Stomach (tissue), 9 donors: ENCODE data around the gene TMCC1. TPM values are rescaled to one million over a fixed set of nuclear protein-coding genes. Genes with fewer than 3 reads are reported as not detected.
A peak's percentile ranks its signal among the peaks of the same experiment; 100 is the strongest.

Source experiments
- DNase-seq, 2 donors: peaks; one replicate each; pipeline versions ENCODE4 v3.0.0 to v3.0.0-alpha.2; 2013 to 2019
- H3K27ac ChIP-seq, 5 donors: fragments of 200-600 bp in 4 of 5; sonication (generic) in 4 of 5; one replicate each; pipeline ENCODE4 v1.5.1; 2013 to 2019; ENCODE audit warnings: mild to moderate bottlenecking in 1 of 5, moderate library complexity in 1 of 5
- H3K27me3 ChIP-seq, 3 donors: fragments of 200-600 bp; sonication (generic); one replicate each; pipeline ENCODE4 v1.5.1; 2017 to 2019; ENCODE audit warnings: mixed run types in 1 of 3
- H3K36me3 ChIP-seq, 4 donors: fragments of 200-600 bp; sonication (generic); 1 replicate in 3 of 4; 2 replicates in 1 of 4; pipeline ENCODE4 v1.5.1; 2016 to 2019
- H3K4me1 ChIP-seq, 4 donors: fragments of 200-600 bp; sonication (generic); one replicate each; pipeline ENCODE4 v1.5.1; 2016 to 2019
- H3K4me3 ChIP-seq, 4 donors: fragments of 200-600 bp; sonication (generic) in 3 of 4; one replicate each; pipeline ENCODE4 v1.5.1; 2016 to 2019; ENCODE audit warnings: mild to moderate bottlenecking in 1 of 4
- H3K9me3 ChIP-seq, 4 donors: fragments of 200-600 bp; sonication (generic); one replicate each; pipeline ENCODE4 v1.5.1; 2016 to 2019
- CTCF ChIP-seq, 7 experiments: fragments of 450-650 bp in 4 of 7; fragments of 200-600 bp in 3 of 7; sonication (generic) in 3 of 7; IDR thresholded peaks; one replicate each; pipeline ENCODE4 v1.5.1; 2016 to 2019; ENCODE audit warnings: antibody characterized with exemption in 7 of 7, control low read depth in 2 of 7, mild to moderate bottlenecking in 1 of 7
- EP300 ChIP-seq: sonication (generic); formaldehyde crosslinking; IDR thresholded peaks from one replicate; pipeline ENCODE4 v1.6.1; 2017; ENCODE audit warnings: antibody characterized with exemption
- POLR2A ChIP-seq, 4 donors: fragments of 450-650 bp; IDR thresholded peaks; one replicate each; pipeline ENCODE4 v1.6.1; 2016; ENCODE audit warnings: antibody characterized with exemption in 4 of 4, control low read depth in 2 of 4, mild to moderate bottlenecking in 1 of 4, moderate library complexity in 1 of 4
- POLR2AphosphoS5 ChIP-seq, 3 donors: sonication (generic); formaldehyde crosslinking; IDR thresholded peaks; one replicate each; pipeline ENCODE4 v1.6.1; 2016; ENCODE audit warnings: antibody characterized with exemption in 3 of 3
- WGBS, 5 donors: extraction: QIAGEN DNeasy Blood & Tissue Kit in 3 of 5; methylation state at CpG; one replicate each; pipeline versions ENCODE4 v1.1.5 to v1.1.7; 2013 to 2018; 5-methylcytosine and 5-hydroxymethylcytosine counted together
- intact Hi-C: fragments of 100-400 bp; cut with DNase I; formaldehyde crosslinking; loops from one replicate; pipeline ENCODE4 v1.15.1; 2023; ENCODE audit warnings: low total_unique reads
- polyA plus RNA-seq, 3 donors: library from polyadenylated mRNA; stranded (reverse); fragments of 200-250 nt; gene quantifications; one replicate each; pipeline ENCODE4 v1.2.3, GENCODE V29; 2013
- total RNA-seq, 5 donors: library from RNA; depleted of rRNA; stranded (reverse); fragments of >200 nt; gene quantifications; one replicate each; pipeline versions ENCODE4 v1.1.0 to v1.2.3, GENCODE V29; 2014 to 2016
- donor health status: healthy with polysubstance abuse.
- donor health status: Bipolar disorder and iron deficiency.
- donor health status: healthy.

TMCC1 gene
- total and polyA plus RNA-seq, 8 donors, result 5.0 to 26.6 (median 9.3) TPM

- intact Hi-C loops, result no loop called here
- Histone ChIP-seq H3K27me3 (no peaks in the 10 kb centered on the region), H3K4me1 (peaks cover 24 to 59% (median 40%) of the 10 kb centered on the region in 4 donors), H3K27ac (peak overlapping the region; percentile 91 to 99 (median 94)), H3K36me3 (no peaks in the 10 kb centered on the region), H3K9me3 (no peaks in the 10 kb centered on the region), H3K4me3 (peak overlapping the region; percentile 69 to 93 (median 84))
- DNase-seq, result no peak
- 7 to 14% (median 8%) methylated on average over 13 of the region's 13 CpGs for WGBS, 5 donors
- TF ChIP-seq EP300 (no peak), POLR2AphosphoS5 (IDR thresholded peaks at IDR 0.05) (no peak), CTCF (IDR thresholded peaks at IDR 0.05) (no peak), POLR2A (IDR thresholded peaks at IDR 0.05) (no peak)
Measured at GRCh38 chr3:129892486-129892856, 1.0 kb downstream of the TMCC1 start.

- Histone ChIP-seq H3K27me3 (no peaks in the 10 kb centered on the region), H3K4me1 (peaks cover 24 to 61% (median 40%) of the 10 kb centered on the region in 4 donors), H3K27ac (peak overlapping the region in 2 of 5 donors; percentile 25 to 56), H3K36me3 (no peaks in the 10 kb centered on the region), H3K4me3 (no peak overlapping the region), H3K9me3 (no peaks in the 10 kb centered on the region)
- 76 to 90% (median 83%) methylated on average over 2 of the region's 2 CpGs for WGBS, 5 donors
- no peak for TF ChIP-seq POLR2A (IDR thresholded peaks at IDR 0.05)
- TF ChIP-seq CTCF (IDR thresholded peaks at IDR 0.05), result no peak
- TF ChIP-seq POLR2AphosphoS5 (IDR thresholded peaks at IDR 0.05), result no peak
- TF ChIP-seq EP300, result no peak
- peak in 1 of 2 donors; percentile 9 for DNase-seq
- intact Hi-C loops, result no loop called here
Measured at GRCh38 chr3:129890891-129891290, 2.6 kb downstream of the TMCC1 start.

DNA sequence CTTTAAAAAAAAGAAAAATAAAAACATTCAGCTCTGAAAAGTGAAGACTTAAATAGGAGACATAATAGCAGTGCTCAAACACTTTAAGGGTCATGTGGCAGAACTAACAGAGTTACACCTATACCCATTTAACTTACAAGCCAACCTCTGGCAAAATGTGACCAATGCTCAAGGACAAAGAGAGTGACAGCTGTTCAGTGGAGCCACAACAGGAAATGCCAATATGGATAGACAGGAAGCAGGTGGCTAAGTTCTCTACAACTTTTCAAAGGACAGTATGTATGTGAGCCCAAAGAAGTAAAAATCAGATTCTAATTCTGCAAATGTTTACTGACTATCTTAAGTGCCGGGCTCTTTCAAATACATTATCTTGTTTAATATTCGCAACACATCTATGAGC lies 3.4 kb downstream of the TMCC1 start:
- Histone ChIP-seq H3K4me3 (no peak overlapping the region), H3K4me1 (peaks cover 24 to 61% (median 40%) of the 10 kb centered on the region in 4 donors), H3K36me3 (no peaks in the 10 kb centered on the region), H3K27ac (peak overlapping the region in 2 of 5 donors; percentile 25 to 56), H3K27me3 (no peaks in the 10 kb centered on the region), H3K9me3 (no peaks in the 10 kb centered on the region)
- intact Hi-C loops, result no loop called here
- TF ChIP-seq POLR2A (IDR thresholded peaks at IDR 0.05) (no peak), POLR2AphosphoS5 (IDR thresholded peaks at IDR 0.05) (no peak), CTCF (IDR thresholded peaks at IDR 0.05) (no peak), EP300 (no peak)
- peak in 1 of 2 donors; percentile 55 for DNase-seq
- WGBS, 5 donors, result 20 to 47% (median 40%) methylated on average over 2 of the region's 2 CpGs

- 51 to 66% (median 59%) methylated on average over 5 of the region's 5 CpGs for WGBS, 5 donors
- H3K9me3 ChIP-seq, result no peaks in the 10 kb centered on the region
- no peak for DNase-seq
- peaks cover 14 to 52% (median 33%) of the 10 kb centered on the region in 4 donors for H3K4me1 ChIP-seq
- no peak overlapping the region for H3K4me3 ChIP-seq
- TF ChIP-seq POLR2AphosphoS5 (IDR thresholded peaks at IDR 0.05), result no peak
- TF ChIP-seq CTCF (IDR thresholded peaks at IDR 0.05), result no peak
- no peak for TF ChIP-seq POLR2A (IDR thresholded peaks at IDR 0.05)
- no peak for TF ChIP-seq EP300
- no peak overlapping the region for H3K27ac ChIP-seq
- no peaks in the 10 kb centered on the region for H3K36me3 ChIP-seq
- no peaks in the 10 kb centered on the region for H3K27me3 ChIP-seq
- intact Hi-C loops, result no loop called here
Measured at GRCh38 chr3:129888771-129889170, 4.7 kb downstream of the TMCC1 start.
